ENCODE data around the gene SHCBP1L.

Gene SHCBP1L

GRCh38 chr1:182952677-182953444 lies at the start of gene SHCBP1L:
SHCBP1L (minus strand) TSS chr1:182953166; CDS start chr1:182953133, 33 bp downstream.
- DNase-seq: no peak

- DNase-seq: no peak
Measured at GRCh38 chr1:183002267-183002666, 49.3 kb upstream of the SHCBP1L start.

- no peak for DNase-seq
Measured at GRCh38 chr1:183000167-183000962, 47.4 kb upstream of the SHCBP1L start.

- no peak for DNase-seq
Measured at GRCh38 chr1:182998482-182998881, 45.5 kb upstream of the SHCBP1L start.

- DNase-seq: no peak
Measured at GRCh38 chr1:182996816-182997215, 43.9 kb upstream of the SHCBP1L start.

- no peak for DNase-seq
Measured at GRCh38 chr1:182995894-182996293, 42.9 kb upstream of the SHCBP1L start.

GRCh38 chr1:182993746-182994145 lies 40.8 kb upstream of the SHCBP1L start:
- DNase-seq: no peak

GRCh38 chr1:182990413-182991144 lies 37.6 kb upstream of the SHCBP1L start:
- DNase-seq: no peak

- DNase-seq: no peak
Measured at GRCh38 chr1:182985876-182986275, 32.9 kb upstream of the SHCBP1L start.

- DNase-seq: no peak
Measured at GRCh38 chr1:182984621-182985020, 31.7 kb upstream of the SHCBP1L start.

GRCh38 chr1:182984138-182984537 lies 31.2 kb upstream of the SHCBP1L start:
- no peak for DNase-seq

GRCh38 chr1:182978151-182978853 lies 25.3 kb upstream of the SHCBP1L start:
- no peak for DNase-seq

GRCh38 chr1:182977480-182977879 lies 24.5 kb upstream of the SHCBP1L start:
- no peak for DNase-seq

- DNase-seq: no peak
Measured at GRCh38 chr1:182974506-182975191, 21.7 kb upstream of the SHCBP1L start.

GRCh38 chr1:182972829-182973228 lies 19.9 kb upstream of the SHCBP1L start:
- DNase-seq: no peak

GRCh38 chr1:182972231-182972630 lies 19.3 kb upstream of the SHCBP1L start:
- no peak for DNase-seq

GRCh38 chr1:182971219-182971618 lies 18.3 kb upstream of the SHCBP1L start:
- DNase-seq: no peak

GRCh38 chr1:182968836-182969734 lies 16.1 kb upstream of the SHCBP1L start:
- DNase-seq: no peak

- DNase-seq: no peak
Measured at GRCh38 chr1:182968151-182968741, 15.3 kb upstream of the SHCBP1L start.

GRCh38 chr1:182965861-182966260 lies 12.9 kb upstream of the SHCBP1L start:
- DNase-seq: no peak

GRCh38 chr1:182965096-182965495 lies 12.1 kb upstream of the SHCBP1L start:
- DNase-seq: no peak

Measured in NCI-H2081 (cell line).